ENCODE data around the gene OR52E2. TPM values are rescaled to one million over a fixed set of nuclear protein-coding genes. Genes with fewer than 3 reads are reported as not detected.
"Not testable (repeated sequence)": the region's sequence is repeated elsewhere in the genome, so short reads cannot be mapped to it uniquely, and the experiment has no call there.

The OR52E2 gene
- total RNA-seq: not detected in 2 replicates

GRCh38 chr11:5059391-5059790, at the start of gene OR52E2:
OR52E2 (minus strand) TSS chr11:5059627; CDS start chr11:5059627, 0 bp downstream.
- DNase-seq: no peak

GRCh38 chr11:5107285-5107684, 47.9 kb upstream of the OR52E2 start:
- no peak for DNase-seq

GRCh38 chr11:5103066-5103465, 43.6 kb upstream of the OR52E2 start:
- no peak for DNase-seq

GRCh38 chr11:5102246-5102645, 42.8 kb upstream of the OR52E2 start:
- DNase-seq: no peak

- DNase-seq: no peak
Observed at GRCh38 chr11:5096011-5096410, 36.6 kb upstream of the OR52E2 start.

GRCh38 chr11:5092821-5093585, 33.6 kb upstream of the OR52E2 start:
- no peak for DNase-seq

- DNase-seq: no peak
Observed at GRCh38 chr11:5090668-5091067, 31.2 kb upstream of the OR52E2 start.

GRCh38 chr11:5088556-5088955, 29.1 kb upstream of the OR52E2 start:
- no peak for DNase-seq

GRCh38 chr11:5083602-5084001, 24.2 kb upstream of the OR52E2 start:
- no peak for DNase-seq

GRCh38 chr11:5081405-5081804, 22.0 kb upstream of the OR52E2 start:
- DNase-seq: no peak

- DNase-seq: no peak
Observed at GRCh38 chr11:5071799-5072198, 12.4 kb upstream of the OR52E2 start.

- no peak for DNase-seq
Observed at GRCh38 chr11:5069272-5069671, 9.8 kb upstream of the OR52E2 start, which contains the start of gene OR52E1. OR52E1 (plus strand) TSS chr11:5069572.

GRCh38 chr11:5065027-5065426, 5.6 kb upstream of the OR52E2 start:
- DNase-seq: no peak

- not testable (repeated sequence) for DNase-seq
Observed at GRCh38 chr11:5058679-5059078, 748 bp downstream of the OR52E2 start.

- no peak for DNase-seq
Observed at GRCh38 chr11:5046754-5047330, 12.6 kb downstream of the OR52E2 start.

- no peak for DNase-seq
Observed at GRCh38 chr11:5046226-5046625, 13.2 kb downstream of the OR52E2 start, which contains the start of gene OR52J3. OR52J3 (plus strand) TSS chr11:5046526; CDS start chr11:5046526, 0 bp downstream.

- DNase-seq: no peak
Observed at GRCh38 chr11:5043380-5043779, 16.0 kb downstream of the OR52E2 start.

- DNase-seq: no peak
Observed at GRCh38 chr11:5042091-5042490, 17.3 kb downstream of the OR52E2 start.

- DNase-seq: no peak
Observed at GRCh38 chr11:5040876-5041275, 18.6 kb downstream of the OR52E2 start.

- no peak for DNase-seq
Observed at GRCh38 chr11:5038341-5038740, 21.1 kb downstream of the OR52E2 start.

- DNase-seq: no peak
Observed at GRCh38 chr11:5037926-5038325, 21.5 kb downstream of the OR52E2 start.

GRCh38 chr11:5036669-5037068, 22.8 kb downstream of the OR52E2 start:
- no peak for DNase-seq

GRCh38 chr11:5021996-5022395, 37.4 kb downstream of the OR52E2 start:
- DNase-seq: no peak

GRCh38 chr11:5013012-5013411, 46.4 kb downstream of the OR52E2 start:
- DNase-seq: no peak
